SJCRH30 (cell line): ENCODE data around the gene ARFIP1. TPM values are rescaled to one million over a fixed set of nuclear protein-coding genes. Genes with fewer than 3 reads are reported as not detected.
"Not testable (repeated sequence)": the region's sequence is repeated elsewhere in the genome, so short reads cannot be mapped to it uniquely, and the experiment has no call there.

Experiments
- DNase-seq, 2 experiments: peaks; one replicate each; pipeline ENCODE4 v3.0.0-alpha.2; 2015 to 2020
- H3K27ac ChIP-seq: fragments of 250-450 bp; sonication (Bioruptor Pico); 2 replicates; pipeline ENCODE4 v1.5.1; 2020; ENCODE audit warnings: mild to moderate bottlenecking, moderate library complexity
- H3K27me3 ChIP-seq: fragments of 250-450 bp; sonication (Bioruptor Pico); 2 replicates; pipeline ENCODE4 v1.5.1; 2020; ENCODE audit warnings: mild to moderate bottlenecking, moderate library complexity
- H3K36me3 ChIP-seq: fragments of 250-450 bp; sonication (Bioruptor Pico); 2 replicates; pipeline ENCODE4 v1.5.1; 2020; ENCODE audit warnings: mild to moderate bottlenecking, moderate library complexity
- H3K4me1 ChIP-seq: fragments of 250-450 bp; sonication (Bioruptor Pico); 2 replicates; pipeline ENCODE4 v1.5.1; 2020; ENCODE audit warnings: mild to moderate bottlenecking, moderate library complexity
- H3K4me3 ChIP-seq: fragments of 250-450 bp; sonication (Bioruptor Pico); 2 replicates; pipeline ENCODE4 v1.5.1; 2020; ENCODE audit warnings: mild to moderate bottlenecking, moderate library complexity
- H3K9me3 ChIP-seq: fragments of 250-450 bp; sonication (Bioruptor Pico); replicated peaks from 2 replicates; pipeline ENCODE4 v1.5.1; 2020; ENCODE audit warnings: mild to moderate bottlenecking, moderate library complexity
- total RNA-seq: library from RNA; depleted of rRNA; stranded (reverse); fragments of >200 nt; shearing (Covaris generic); gene quantifications from 2 replicates; pipeline ENCODE4 v1.2.3, GENCODE V29; 2014

Gene ARFIP1
- total RNA-seq, 1 experiment from 2014 or later: 35.4 TPM

GRCh38 chr4:152885185-152885584, 105.4 kb downstream of the ARFIP1 start:
- no peaks in the 10 kb centered on the region for H3K9me3 ChIP-seq
- peak overlapping the region; percentile 86 for H3K27ac ChIP-seq
- H3K4me1 ChIP-seq: peaks cover 32% of the 10 kb centered on the region
- peak; percentile 66 to 91 for DNase-seq
- H3K36me3 ChIP-seq: peaks cover 11% of the 10 kb centered on the region
- no peak overlapping the region for H3K4me3 ChIP-seq
- H3K27me3 ChIP-seq: no peaks in the 10 kb centered on the region

DNA sequence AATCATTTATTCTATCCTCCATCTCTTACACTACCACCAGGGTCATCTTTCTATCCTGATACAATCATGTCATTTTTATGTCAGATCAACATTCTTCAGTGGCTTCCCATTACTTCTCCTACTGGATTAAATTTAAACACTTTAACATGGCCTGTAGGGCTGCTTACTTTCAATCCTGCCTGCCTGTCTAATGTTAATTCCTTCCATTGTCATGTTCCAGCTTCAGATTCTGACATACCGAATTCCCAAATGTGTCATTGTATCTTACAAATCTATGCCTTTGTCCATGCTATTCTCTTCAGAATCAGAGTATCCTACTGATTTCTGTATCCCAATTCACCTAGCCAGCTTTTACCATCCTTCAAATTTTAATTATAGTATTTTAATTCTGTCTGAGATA, 106.4 kb downstream of the ARFIP1 start:
- Histone ChIP-seq H3K4me1 (peaks cover 32% of the 10 kb centered on the region), H3K27ac (peak overlapping the region; percentile 86), H3K4me3 (no peak overlapping the region), H3K27me3 (no peaks in the 10 kb centered on the region), H3K9me3 (no peaks in the 10 kb centered on the region), H3K36me3 (peaks cover 11% of the 10 kb centered on the region)
- DNase-seq: no peak

DNA sequence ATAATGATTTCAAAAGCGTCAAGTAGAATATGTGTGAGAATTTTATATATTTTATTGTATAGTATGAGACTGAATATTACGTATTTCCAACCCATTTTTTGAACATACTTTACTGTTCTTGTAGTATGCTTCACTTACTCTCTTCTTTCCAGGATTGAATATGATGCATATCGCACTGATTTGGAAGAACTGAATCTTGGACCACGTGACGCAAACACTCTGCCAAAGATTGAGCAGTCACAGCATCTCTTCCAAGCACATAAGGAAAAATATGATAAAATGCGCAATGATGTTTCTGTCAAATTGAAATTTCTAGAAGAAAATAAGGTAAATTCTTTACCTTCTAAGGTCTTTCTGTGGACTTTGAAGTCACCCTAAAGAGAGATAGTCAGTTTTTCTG, 108.2 kb downstream of the ARFIP1 start:
- Histone ChIP-seq H3K4me1 (peaks cover 32% of the 10 kb centered on the region), H3K9me3 (no peaks in the 10 kb centered on the region), H3K4me3 (no peak overlapping the region), H3K27ac (no peak overlapping the region), H3K36me3 (peaks cover 11% of the 10 kb centered on the region), H3K27me3 (no peaks in the 10 kb centered on the region)
- no peak for DNase-seq

- no peak overlapping the region for H3K4me3 ChIP-seq
- no peak overlapping the region for H3K27ac ChIP-seq
- no peaks in the 10 kb centered on the region for H3K9me3 ChIP-seq
- DNase-seq: no peak
- no peaks in the 10 kb centered on the region for H3K4me1 ChIP-seq
- no peaks in the 10 kb centered on the region for H3K27me3 ChIP-seq
- H3K36me3 ChIP-seq: peaks cover 5% of the 10 kb centered on the region; the same call in 1 of the 2 replicates
Measured at GRCh38 chr4:152892974-152893373, 113.2 kb downstream of the ARFIP1 start.

GRCh38 chr4:152894673-152895072, 114.9 kb downstream of the ARFIP1 start:
- no peak for DNase-seq

GRCh38 chr4:152896811-152897210, 117.1 kb downstream of the ARFIP1 start:
- no peak overlapping the region for H3K27ac ChIP-seq
- no peaks in the 10 kb centered on the region for H3K27me3 ChIP-seq
- H3K36me3 ChIP-seq: no peaks in the 10 kb centered on the region
- H3K9me3 ChIP-seq: no peaks in the 10 kb centered on the region
- DNase-seq: no peak
- H3K4me1 ChIP-seq: peaks cover 9% of the 10 kb centered on the region
- no peak overlapping the region for H3K4me3 ChIP-seq

More at GRCh38 chr4:152894673-152895072, 114.9 kb downstream of the ARFIP1 start:
- Histone ChIP-seq H3K27ac (no peak overlapping the region), H3K9me3 (no peaks in the 10 kb centered on the region), H3K36me3 (no peaks in the 10 kb centered on the region), H3K4me3 (no peak overlapping the region), H3K27me3 (no peaks in the 10 kb centered on the region), H3K4me1 (no peaks in the 10 kb centered on the region)

DNA sequence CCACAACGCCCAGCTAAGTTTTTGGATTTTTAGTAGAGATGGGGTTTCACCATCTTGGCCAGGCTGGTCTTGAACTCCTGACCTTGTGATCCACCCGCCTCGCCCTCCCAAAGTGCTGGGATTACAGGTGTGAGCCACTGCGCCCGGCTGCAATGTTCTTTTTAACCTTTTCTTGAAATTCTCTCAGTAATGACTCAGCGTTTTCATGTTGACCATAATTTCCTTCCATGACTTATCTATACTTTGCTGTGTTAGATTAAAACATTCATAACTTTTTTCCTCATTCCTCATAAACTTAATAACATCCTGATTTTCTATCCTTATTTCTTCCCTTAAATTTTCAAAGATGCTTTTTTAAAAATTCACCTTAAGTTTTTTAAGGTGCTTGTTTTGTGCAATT, 118.4 kb downstream of the ARFIP1 start:
- not testable (repeated sequence) for H3K4me3 ChIP-seq, H3K9me3 ChIP-seq, H3K27me3 ChIP-seq, H3K27ac ChIP-seq, H3K4me1 ChIP-seq, H3K36me3 ChIP-seq, DNase-seq

- DNase-seq: no peak
- H3K27ac ChIP-seq: no peak overlapping the region
- no peaks in the 10 kb centered on the region for H3K36me3 ChIP-seq
Measured at GRCh38 chr4:152898606-152899005, 118.9 kb downstream of the ARFIP1 start.

GRCh38 chr4:152900395-152900794, 120.6 kb downstream of the ARFIP1 start:
- Histone ChIP-seq H3K36me3 (no peaks in the 10 kb centered on the region), H3K27me3 (no peaks in the 10 kb centered on the region), H3K4me3 (no peak overlapping the region), H3K9me3 (no peaks in the 10 kb centered on the region), H3K4me1 (peaks cover 9% of the 10 kb centered on the region), H3K27ac (no peak overlapping the region)
- no peak for DNase-seq

More at GRCh38 chr4:152898606-152899005, 118.9 kb downstream of the ARFIP1 start:
- Histone ChIP-seq H3K4me3 (no peak overlapping the region), H3K4me1 (peaks cover 9% of the 10 kb centered on the region), H3K27me3 (no peaks in the 10 kb centered on the region), H3K9me3 (no peaks in the 10 kb centered on the region)

DNA sequence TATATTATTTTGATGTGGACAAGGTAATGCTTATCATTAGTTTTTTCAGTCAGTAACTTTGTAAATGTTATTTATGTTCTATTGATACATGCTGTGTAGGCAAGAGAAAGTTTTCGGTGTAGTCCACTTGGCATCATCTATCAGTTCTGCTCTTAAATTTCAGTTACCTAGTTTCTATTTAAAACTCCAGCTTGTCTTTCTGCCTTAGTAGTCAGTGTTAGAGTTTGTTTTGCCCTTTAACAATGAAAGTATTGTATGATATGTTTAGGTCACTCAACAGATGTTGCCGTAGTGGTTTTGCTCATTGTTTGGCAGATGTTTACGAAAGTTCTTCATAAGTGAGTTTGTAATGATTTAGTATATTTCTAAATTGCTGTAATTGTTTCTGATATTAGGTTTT, 121.5 kb downstream of the ARFIP1 start:
- Histone ChIP-seq H3K4me1 (peaks cover 9% of the 10 kb centered on the region), H3K27ac (peak overlapping the region; percentile 21), H3K27me3 (no peaks in the 10 kb centered on the region), H3K9me3 (no peaks in the 10 kb centered on the region), H3K4me3 (no peak overlapping the region), H3K36me3 (no peaks in the 10 kb centered on the region)
- DNase-seq: peak in 1 of 2 experiments; percentile 60

- Histone ChIP-seq H3K9me3 (no peaks in the 10 kb centered on the region), H3K27me3 (no peaks in the 10 kb centered on the region), H3K36me3 (no peaks in the 10 kb centered on the region), H3K4me1 (peaks cover 9% of the 10 kb centered on the region), H3K27ac (no peak overlapping the region), H3K4me3 (no peak overlapping the region)
- no peak for DNase-seq
Measured at GRCh38 chr4:152903658-152904057, 123.9 kb downstream of the ARFIP1 start.

GRCh38 chr4:152909901-152910300, 130.1 kb downstream of the ARFIP1 start:
- no peak overlapping the region for H3K27ac ChIP-seq
- no peak overlapping the region for H3K4me3 ChIP-seq
- H3K27me3 ChIP-seq: no peaks in the 10 kb centered on the region
- H3K36me3 ChIP-seq: peaks cover 3% of the 10 kb centered on the region; the same call in 1 of the 2 replicates
- no peaks in the 10 kb centered on the region for H3K4me1 ChIP-seq
- no peak for DNase-seq
- H3K9me3 ChIP-seq: no peaks in the 10 kb centered on the region

GRCh38 chr4:152910521-152910920, 130.8 kb downstream of the ARFIP1 start:
- H3K36me3 ChIP-seq: peaks cover 3% of the 10 kb centered on the region; the same call in 1 of the 2 replicates
- no peaks in the 10 kb centered on the region for H3K9me3 ChIP-seq
- no peak overlapping the region for H3K4me3 ChIP-seq
- DNase-seq: no peak
- H3K4me1 ChIP-seq: no peaks in the 10 kb centered on the region
- no peaks in the 10 kb centered on the region for H3K27me3 ChIP-seq
- H3K27ac ChIP-seq: no peak overlapping the region

DNA sequence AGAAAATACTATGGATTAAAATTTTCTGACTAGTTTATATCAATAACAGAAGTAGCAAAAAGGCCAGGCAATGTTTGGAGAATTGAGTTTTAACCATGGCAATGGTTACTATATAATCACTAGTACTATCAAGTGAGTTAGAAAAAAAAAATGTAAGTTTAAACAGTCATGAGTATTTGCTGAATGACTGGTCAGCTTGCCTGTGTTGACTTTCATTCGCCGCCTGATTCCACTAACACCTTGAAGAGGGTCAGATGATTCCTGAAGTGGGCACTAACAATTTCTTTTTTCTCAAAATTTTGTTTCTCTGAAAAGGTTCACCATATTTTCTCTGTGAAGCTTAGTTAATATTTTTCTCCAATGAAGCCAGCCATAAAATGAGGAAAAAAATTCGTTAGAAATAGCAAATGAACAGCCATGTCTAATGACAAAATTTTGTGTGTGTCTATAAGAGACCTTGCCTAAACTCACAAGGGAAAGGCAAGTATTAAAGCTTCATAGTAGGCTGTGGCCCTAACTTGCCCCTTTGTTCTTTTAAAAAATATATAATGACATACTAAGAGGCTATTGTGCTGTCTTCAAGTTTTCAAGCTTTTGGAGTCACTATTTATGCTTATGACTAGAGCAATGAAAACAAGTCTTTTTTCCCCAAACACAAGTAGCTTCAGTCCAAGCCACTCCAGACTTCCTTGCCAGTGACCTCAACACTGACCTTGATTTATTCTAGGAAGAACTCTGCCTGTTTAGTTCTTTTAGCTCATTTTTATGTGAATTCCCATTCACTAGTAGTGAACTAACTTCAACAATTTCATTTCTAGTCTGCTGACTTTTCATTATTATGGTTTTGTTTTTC, 138.0 kb downstream of the ARFIP1 start:
- H3K27me3 ChIP-seq: no peaks in the 10 kb centered on the region
- H3K9me3 ChIP-seq: no peaks in the 10 kb centered on the region; the same call in 1 of the 2 replicates
- no peak overlapping the region for H3K27ac ChIP-seq
- H3K4me3 ChIP-seq: no peak overlapping the region
- H3K36me3 ChIP-seq: no peaks in the 10 kb centered on the region
- H3K4me1 ChIP-seq: no peaks in the 10 kb centered on the region
- no peak for DNase-seq

DNA sequence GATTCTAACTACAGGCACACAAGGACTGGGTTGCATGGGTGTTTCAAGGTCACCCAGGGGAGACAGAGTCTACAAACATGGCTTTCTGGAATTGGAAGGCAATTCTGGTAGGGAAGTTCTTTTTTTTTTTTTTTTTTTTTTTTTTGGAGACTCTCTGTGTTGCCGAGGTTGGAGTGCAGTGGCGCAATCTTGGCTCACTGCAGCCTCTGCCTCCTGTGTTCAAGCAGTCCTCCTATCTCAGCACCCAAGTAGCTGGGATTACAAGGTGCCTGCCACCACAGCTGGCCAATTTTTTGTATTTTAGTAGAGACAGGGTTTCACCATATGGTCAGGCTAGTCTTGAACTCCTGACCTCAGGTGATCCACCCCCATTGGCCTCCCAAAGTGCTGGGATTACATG, 140.1 kb downstream of the ARFIP1 start:
- Histone ChIP-seq H3K4me1 (no peaks in the 10 kb centered on the region), H3K27ac (no peak overlapping the region), H3K9me3 (no peaks in the 10 kb centered on the region; the same call in 1 of the 2 replicates), H3K4me3 (no peak overlapping the region), H3K27me3 (no peaks in the 10 kb centered on the region), H3K36me3 (no peaks in the 10 kb centered on the region)
- DNase-seq: no peak

DNA sequence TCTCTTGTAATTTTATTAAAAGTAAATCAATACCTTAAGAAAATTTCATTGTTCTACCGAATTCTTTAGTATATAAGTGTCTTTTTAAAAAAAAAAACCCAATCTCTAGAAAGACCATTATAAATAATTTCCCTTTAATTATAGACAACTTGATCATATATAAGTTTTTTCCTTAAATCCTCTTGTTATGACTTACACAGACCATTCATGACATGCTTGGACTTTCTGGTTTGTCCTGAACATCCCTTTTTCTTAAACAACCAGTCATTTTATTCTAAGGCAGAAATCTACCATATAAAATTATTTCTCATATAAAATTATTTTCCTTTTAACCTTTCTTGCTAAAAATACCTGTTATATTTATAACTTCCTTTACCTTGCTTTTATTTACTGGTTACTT, 141.0 kb downstream of the ARFIP1 start:
- H3K9me3 ChIP-seq: no peaks in the 10 kb centered on the region; the same call in 1 of the 2 replicates
- no peaks in the 10 kb centered on the region for H3K27me3 ChIP-seq
- no peaks in the 10 kb centered on the region for H3K4me1 ChIP-seq
- DNase-seq: peak; percentile 42 to 49
- no peak overlapping the region for H3K4me3 ChIP-seq
- no peaks in the 10 kb centered on the region for H3K36me3 ChIP-seq
- no peak overlapping the region for H3K27ac ChIP-seq
